ENCODE measurements around the gene CALHM4.

CALHM4 gene

DNA sequence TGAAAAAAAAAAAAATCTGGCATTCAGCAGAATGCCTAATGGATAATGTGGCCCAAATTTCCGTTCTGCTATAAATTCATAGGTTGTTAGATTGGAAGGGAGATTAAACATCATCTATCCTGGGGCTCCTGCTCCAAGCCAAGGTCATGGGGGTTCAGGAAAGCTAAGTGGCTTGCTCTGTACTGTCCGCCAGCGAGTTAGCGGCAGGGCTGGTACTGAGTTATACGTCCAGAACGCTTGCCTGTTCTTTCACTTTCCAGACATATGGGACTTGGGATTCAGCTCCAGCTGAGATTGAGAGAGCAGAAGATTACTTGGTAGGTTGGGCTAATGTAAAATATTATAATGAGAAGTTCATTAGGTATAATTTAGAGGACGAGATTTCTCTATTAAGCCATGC lies 18.6 kb downstream of the CALHM4 start:
- Histone ChIP-seq H2BK5ac (ENCODE audit: low read depth, low read length, poor library complexity, severe bottlenecking) (no peak overlapping the region), H3K4me1 (ENCODE audit: control insufficient read depth, insufficient read depth, low read depth, low read length) (no peaks in the 10 kb centered on the region), H3K27me3 (ENCODE audit: control insufficient read depth in 1 of 2, insufficient read depth in 1 of 2, low read length in 2 of 2) (no peaks in the 10 kb centered on the region), H3K4ac (ENCODE audit: low read depth in 1 of 2, low read length in 2 of 2) (no peak overlapping the region), H3K18ac (ENCODE audit: low read depth in 1 of 2, low read length in 2 of 2) (no peak overlapping the region), H3K23ac (ENCODE audit: low read length in 2 of 2) (no peak overlapping the region), H2BK15ac (ENCODE audit: low read depth, poor library complexity, severe bottlenecking) (no peak overlapping the region), H3K4me2 (ENCODE audit: low read length, poor library complexity, severe bottlenecking) (peak overlapping the region; percentile 64), H4K91ac (ENCODE audit: low read length) (no peak overlapping the region), H2BK120ac (ENCODE audit: low read depth, low read length) (no peak overlapping the region), H2AK5ac (ENCODE audit: low read length, severe bottlenecking) (no peak overlapping the region), H3K14ac (ENCODE audit: low read length in 2 of 2) (no peak overlapping the region), H3K36me3 (ENCODE audit: control insufficient read depth in 1 of 2, insufficient read depth in 2 of 2, low read depth in 1 of 2, low read length in 2 of 2) (peaks cover 6 to 29% of the 10 kb centered on the region in 2 experiments), H3K9me3 (ENCODE audit: control insufficient read depth, low read length) (no peaks in the 10 kb centered on the region), H3K4me3 (ENCODE audit: insufficient read depth in 1 of 2, low read depth in 1 of 2, low read length in 2 of 2) (peak overlapping the region; percentile 57 to 93), H3K27ac (ENCODE audit: low read length, poor library complexity, severe bottlenecking) (peak overlapping the region; percentile 1), H3K79me1 (replicated peaks; ENCODE audit: low read length, poor library complexity, severe bottlenecking) (peaks cover 12% of the 10 kb centered on the region), H2BK12ac (ENCODE audit: low read length in 2 of 2) (no peak overlapping the region), H2AFZ (ENCODE audit: low read depth, low read length) (no peak overlapping the region), H4K8ac (ENCODE audit: low read length) (no peak overlapping the region), H3K9ac (ENCODE audit: low read length) (peak overlapping the region; percentile 96)
- WGBS: 1% methylated on average over 6 of the region's 7 CpGs
- DNase-seq: peak; percentile 72

GRCh38 chr6:116575227-116575626 lies 21.7 kb downstream of the CALHM4 start:
- H2BK12ac ChIP-seq (ENCODE audit: low read length in 2 of 2): no peak overlapping the region
- no peak overlapping the region for H2AFZ ChIP-seq (ENCODE audit: low read depth, low read length)
- no peak overlapping the region for H3K27ac ChIP-seq (ENCODE audit: low read length, poor library complexity, severe bottlenecking)
- H4K8ac ChIP-seq (ENCODE audit: low read length): no peak overlapping the region
- no peak overlapping the region for H2BK15ac ChIP-seq (ENCODE audit: low read depth, poor library complexity, severe bottlenecking)
- no peaks in the 10 kb centered on the region for H3K9me3 ChIP-seq (ENCODE audit: control insufficient read depth, low read length)
- no peak overlapping the region for H3K4me3 ChIP-seq (ENCODE audit: insufficient read depth in 1 of 2, low read depth in 1 of 2, low read length in 2 of 2)
- no peak overlapping the region for H4K91ac ChIP-seq (ENCODE audit: low read length)
- H3K9ac ChIP-seq (ENCODE audit: low read length): no peak overlapping the region
- no peak overlapping the region for H3K4ac ChIP-seq (ENCODE audit: low read depth in 1 of 2, low read length in 2 of 2)
- peaks cover 6 to 44% of the 10 kb centered on the region in 2 experiments for H3K36me3 ChIP-seq (ENCODE audit: control insufficient read depth in 1 of 2, insufficient read depth in 2 of 2, low read depth in 1 of 2, low read length in 2 of 2)
- peaks cover 11% of the 10 kb centered on the region for H3K79me1 ChIP-seq (replicated peaks; ENCODE audit: low read length, poor library complexity, severe bottlenecking)
- H3K27me3 ChIP-seq (ENCODE audit: control insufficient read depth in 1 of 2, insufficient read depth in 1 of 2, low read length in 2 of 2): no peaks in the 10 kb centered on the region
- H2BK5ac ChIP-seq (ENCODE audit: low read depth, low read length, poor library complexity, severe bottlenecking): no peak overlapping the region
- no peaks in the 10 kb centered on the region for H3K4me1 ChIP-seq (ENCODE audit: control insufficient read depth, insufficient read depth, low read depth, low read length)
- no peak overlapping the region for H2BK120ac ChIP-seq (ENCODE audit: low read depth, low read length)
- H3K14ac ChIP-seq (ENCODE audit: low read length in 2 of 2): no peak overlapping the region
- DNase-seq: no peak
- H3K4me2 ChIP-seq (ENCODE audit: low read length, poor library complexity, severe bottlenecking): no peak overlapping the region
- WGBS: no CpG with 5 or more reads among the region's 2 CpGs
- no peak overlapping the region for H2AK5ac ChIP-seq (ENCODE audit: low read length, severe bottlenecking)
- H3K18ac ChIP-seq (ENCODE audit: low read depth in 1 of 2, low read length in 2 of 2): no peak overlapping the region
- no peak overlapping the region for H3K23ac ChIP-seq (ENCODE audit: low read length in 2 of 2)

DNA sequence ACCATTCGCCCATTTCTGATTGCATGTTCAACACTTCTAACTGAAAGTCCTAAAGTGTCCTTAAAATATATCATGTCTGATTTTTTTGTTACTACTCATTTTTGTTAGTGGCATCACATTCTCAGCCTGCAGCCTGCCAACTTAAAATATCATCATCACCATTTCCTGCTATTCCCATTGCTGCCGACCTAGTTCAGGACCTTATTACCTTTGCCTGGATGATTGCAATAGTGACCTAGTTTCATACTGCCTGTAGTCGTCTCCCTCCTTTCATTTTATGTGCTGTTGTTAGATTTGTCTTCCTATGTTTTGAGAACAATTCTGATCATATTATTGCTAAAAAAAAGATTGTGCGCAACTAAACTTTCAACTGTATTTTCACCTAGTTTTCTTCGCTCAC lies 23.9 kb downstream of the CALHM4 start:
- Histone ChIP-seq H2AK5ac (ENCODE audit: low read length, severe bottlenecking) (no peak overlapping the region), H3K14ac (ENCODE audit: low read length in 2 of 2) (no peak overlapping the region), H2BK12ac (ENCODE audit: low read length in 2 of 2) (no peak overlapping the region), H2AFZ (ENCODE audit: low read depth, low read length) (no peak overlapping the region), H3K79me1 (replicated peaks; ENCODE audit: low read length, poor library complexity, severe bottlenecking) (peaks cover 9% of the 10 kb centered on the region), H3K36me3 (ENCODE audit: control insufficient read depth in 1 of 2, insufficient read depth in 2 of 2, low read depth in 1 of 2, low read length in 2 of 2) (peaks cover 6 to 65% of the 10 kb centered on the region in 2 experiments), H3K4ac (ENCODE audit: low read depth in 1 of 2, low read length in 2 of 2) (no peak overlapping the region), H2BK5ac (ENCODE audit: low read depth, low read length, poor library complexity, severe bottlenecking) (no peak overlapping the region), H4K8ac (ENCODE audit: low read length) (no peak overlapping the region), H3K4me1 (ENCODE audit: control insufficient read depth, insufficient read depth, low read depth, low read length) (no peaks in the 10 kb centered on the region), H3K18ac (ENCODE audit: low read depth in 1 of 2, low read length in 2 of 2) (no peak overlapping the region), H3K27me3 (ENCODE audit: control insufficient read depth in 1 of 2, insufficient read depth in 1 of 2, low read length in 2 of 2) (no peaks in the 10 kb centered on the region), H3K27ac (ENCODE audit: low read length, poor library complexity, severe bottlenecking) (no peak overlapping the region), H3K9me3 (ENCODE audit: control insufficient read depth, low read length) (no peaks in the 10 kb centered on the region), H3K4me2 (ENCODE audit: low read length, poor library complexity, severe bottlenecking) (no peak overlapping the region), H4K91ac (ENCODE audit: low read length) (no peak overlapping the region), H3K4me3 (ENCODE audit: insufficient read depth in 1 of 2, low read depth in 1 of 2, low read length in 2 of 2) (no peak overlapping the region), H2BK15ac (ENCODE audit: low read depth, poor library complexity, severe bottlenecking) (no peak overlapping the region), H3K9ac (ENCODE audit: low read length) (no peak overlapping the region), H3K23ac (ENCODE audit: low read length in 2 of 2) (no peak overlapping the region), H2BK120ac (ENCODE audit: low read depth, low read length) (no peak overlapping the region)
- WGBS: 86% methylated on average over 4 of the region's 5 CpGs
- no peak for DNase-seq

- no peaks in the 10 kb centered on the region for H3K27me3 ChIP-seq (ENCODE audit: control insufficient read depth in 1 of 2, insufficient read depth in 1 of 2, low read length in 2 of 2)
Measured at GRCh38 chr6:116578335-116578734, 24.8 kb downstream of the CALHM4 start.

More at GRCh38 chr6:116578335-116578734, 24.8 kb downstream of the CALHM4 start:
- H2BK12ac ChIP-seq (ENCODE audit: low read length in 2 of 2): no peak overlapping the region
- no peak overlapping the region for H3K27ac ChIP-seq (ENCODE audit: low read length, poor library complexity, severe bottlenecking)
- H4K91ac ChIP-seq (ENCODE audit: low read length): no peak overlapping the region
- H4K8ac ChIP-seq (ENCODE audit: low read length): no peak overlapping the region
- H2BK5ac ChIP-seq (ENCODE audit: low read depth, low read length, poor library complexity, severe bottlenecking): no peak overlapping the region
- H3K4me2 ChIP-seq (ENCODE audit: low read length, poor library complexity, severe bottlenecking): no peak overlapping the region
- no peak overlapping the region for H3K18ac ChIP-seq (ENCODE audit: low read depth in 1 of 2, low read length in 2 of 2)
- no peak overlapping the region for H2BK15ac ChIP-seq (ENCODE audit: low read depth, poor library complexity, severe bottlenecking)
- H3K36me3 ChIP-seq (ENCODE audit: control insufficient read depth in 1 of 2, insufficient read depth in 2 of 2, low read depth in 1 of 2, low read length in 2 of 2): peaks cover 6 to 71% of the 10 kb centered on the region in 2 experiments
- peaks cover 11% of the 10 kb centered on the region for H3K79me1 ChIP-seq (replicated peaks; ENCODE audit: low read length, poor library complexity, severe bottlenecking)
- no peak overlapping the region for H2AK5ac ChIP-seq (ENCODE audit: low read length, severe bottlenecking)
- no peak overlapping the region for H2BK120ac ChIP-seq (ENCODE audit: low read depth, low read length)
- H3K23ac ChIP-seq (ENCODE audit: low read length in 2 of 2): no peak overlapping the region
- no peaks in the 10 kb centered on the region for H3K4me1 ChIP-seq (ENCODE audit: control insufficient read depth, insufficient read depth, low read depth, low read length)
- H3K14ac ChIP-seq (ENCODE audit: low read length in 2 of 2): no peak overlapping the region
- no peaks in the 10 kb centered on the region for H3K9me3 ChIP-seq (ENCODE audit: control insufficient read depth, low read length)
- no peak overlapping the region for H3K9ac ChIP-seq (ENCODE audit: low read length)
- no peak overlapping the region for H3K4ac ChIP-seq (ENCODE audit: low read depth in 1 of 2, low read length in 2 of 2)
- no peak overlapping the region for H3K4me3 ChIP-seq (ENCODE audit: insufficient read depth in 1 of 2, low read depth in 1 of 2, low read length in 2 of 2)
- no peak for DNase-seq
- no peak overlapping the region for H2AFZ ChIP-seq (ENCODE audit: low read depth, low read length)

Measured in mesenchymal stem cell (in vitro differentiated cells and primary cell).